Spleen (tissue), 7 donors: ENCODE data around the gene DEUP1.

Source experiments
- POLR2A ChIP-seq, 3 donors: fragments of 450-650 bp; IDR thresholded peaks; one replicate each; pipeline ENCODE4 v1.5.1; 2017; ENCODE audit warnings: antibody characterized with exemption in 3 of 3, mild to moderate bottlenecking in 1 of 3
- TF ChIP-seq, protein P1 (sequence below), 11 experiments: fragments of 200-600 bp in 7 of 11; fragments of 450-650 bp in 4 of 11; sonication (generic) in 4 of 11; IDR thresholded peaks in 8 of 11; conservative IDR thresholded peaks in 3 of 11; 1 replicate in 7 of 11; 2 replicates in 4 of 11; pipeline versions ENCODE4 v1.4.0 to v1.8.0; 2016 to 2021; ENCODE audit warnings: antibody characterized with exemption in 11 of 11, inconsistent platforms in 4 of 11, mild to moderate bottlenecking in 1 of 11
- donor health status: DM: no; HTN: no; CAD: no; lungs with moderate emphysema.
- donor health status: DM: no; HTN: no; CAD: no.
- donor health status: DM: no; HTN: no; CAD: no.

GRCh38 chr11:93350835-93351234 is 20.3 kb downstream of the DEUP1 start:
- TF ChIP-seq, protein P1, sequence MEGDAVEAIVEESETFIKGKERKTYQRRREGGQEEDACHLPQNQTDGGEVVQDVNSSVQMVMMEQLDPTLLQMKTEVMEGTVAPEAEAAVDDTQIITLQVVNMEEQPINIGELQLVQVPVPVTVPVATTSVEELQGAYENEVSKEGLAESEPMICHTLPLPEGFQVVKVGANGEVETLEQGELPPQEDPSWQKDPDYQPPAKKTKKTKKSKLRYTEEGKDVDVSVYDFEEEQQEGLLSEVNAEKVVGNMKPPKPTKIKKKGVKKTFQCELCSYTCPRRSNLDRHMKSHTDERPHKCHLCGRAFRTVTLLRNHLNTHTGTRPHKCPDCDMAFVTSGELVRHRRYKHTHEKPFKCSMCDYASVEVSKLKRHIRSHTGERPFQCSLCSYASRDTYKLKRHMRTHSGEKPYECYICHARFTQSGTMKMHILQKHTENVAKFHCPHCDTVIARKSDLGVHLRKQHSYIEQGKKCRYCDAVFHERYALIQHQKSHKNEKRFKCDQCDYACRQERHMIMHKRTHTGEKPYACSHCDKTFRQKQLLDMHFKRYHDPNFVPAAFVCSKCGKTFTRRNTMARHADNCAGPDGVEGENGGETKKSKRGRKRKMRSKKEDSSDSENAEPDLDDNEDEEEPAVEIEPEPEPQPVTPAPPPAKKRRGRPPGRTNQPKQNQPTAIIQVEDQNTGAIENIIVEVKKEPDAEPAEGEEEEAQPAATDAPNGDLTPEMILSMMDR (IDR thresholded peaks at IDR 0.05 in 8 of 11, conservative IDR thresholded peaks at IDR 0.05 in 3 of 11): no peak
- TF ChIP-seq POLR2A (IDR thresholded peaks at IDR 0.05): no peak
